H1 (cell line): ENCODE measurements around the gene GPATCH4. TPM values are rescaled to one million over a fixed set of nuclear protein-coding genes. Genes with fewer than 3 reads are reported as not detected.

ENCODE experiments used
- CTCF ChIA-PET: fragments of 300-600 bp; sonication (Branson Sonifier 250); formaldehyde crosslinking; loops from one replicate; lab custom pipeline; 2021; ENCODE audit not compliant: partially characterized antibody; lab: Charles Lee
- POLR2A ChIA-PET: fragments of 300-600 bp; sonication (Branson Sonifier 250); formaldehyde crosslinking; loops from one replicate; lab custom pipeline; 2021; ENCODE audit warnings: inconsistent platforms; ENCODE audit not compliant: partially characterized antibody; lab: Charles Lee
- DNase-seq, 2 experiments: peaks; one replicate each; pipeline versions ENCODE4 v3.0.0 to v3.0.0-alpha.2; 2010 to 2022; ENCODE audit warnings: low spot score in 2 of 2, low read depth in 1 of 2, mixed read lengths in 1 of 2
- FAIRE-seq: peaks from 2 replicates; lab custom pipeline; 2011; peaks lifted over from hg19 to GRCh38; lab: Jason Lieb, UNC
- H2AFZ ChIP-seq: 2 replicates; pipeline ENCODE4 v1.8.1; 2012; ENCODE audit warnings: low read length, inconsistent platforms
- H2AK5ac ChIP-seq: 2 replicates; pipeline ENCODE4 v1.6.1; 2013; ENCODE audit warnings: low read depth, low read length
- H2BK120ac ChIP-seq: replicated peaks from 2 replicates; pipeline ENCODE3; 2013; ENCODE audit warnings: low read depth, low read length, inconsistent platforms
- H2BK12ac ChIP-seq: 2 replicates; pipeline ENCODE4 v1.6.1; 2013; ENCODE audit warnings: low read depth, low read length
- H2BK15ac ChIP-seq: 2 replicates; pipeline ENCODE4 v1.6.1; 2013; ENCODE audit warnings: low read length
- H2BK20ac ChIP-seq: 2 replicates; pipeline ENCODE4 v1.6.1; 2013; ENCODE audit warnings: low read length
- H2BK5ac ChIP-seq: 2 replicates; pipeline ENCODE4 v1.6.1; 2013; ENCODE audit warnings: low read depth, low read length
- H3K14ac ChIP-seq: 2 replicates; pipeline ENCODE4 v1.6.1; 2013; ENCODE audit warnings: inconsistent platforms; ENCODE audit not compliant: insufficient read length
- H3K18ac ChIP-seq: 2 replicates; pipeline ENCODE4 v1.6.1; 2013; ENCODE audit warnings: low read length; ENCODE audit errors: extremely low read depth
- H3K23ac ChIP-seq: 2 replicates; pipeline ENCODE4 v1.6.1; 2013; ENCODE audit warnings: inconsistent platforms; ENCODE audit not compliant: insufficient read length
- H3K23me2 ChIP-seq: 2 replicates; pipeline ENCODE4 v1.6.1; 2013; ENCODE audit warnings: low read depth, low read length
- H3K27ac ChIP-seq: 2 replicates; pipeline ENCODE4 v1.6.1; 2011; ENCODE audit warnings: low read depth, low read length, inconsistent platforms
- H3K27me3 ChIP-seq, 4 experiments: replicated peaks in 1 of 4; 1 replicate in 1 of 4; 2 replicates in 3 of 4; pipeline versions ENCODE4 v1.6.1 to v1.8.1; 2011 to 2013; ENCODE audit warnings: low read length in 3 of 4, mild to moderate bottlenecking in 3 of 4, inconsistent platforms in 2 of 4, mixed read lengths in 2 of 4, moderate library complexity in 1 of 4; ENCODE audit not compliant: control insufficient read depth in 3 of 4, insufficient read depth in 3 of 4; ENCODE audit errors: extremely low read depth in 1 of 4
- H3K36me3 ChIP-seq, 4 experiments: 2 replicates each; pipeline versions ENCODE4 v1.6.1 to v1.8.1; 2011 to 2013; ENCODE audit warnings: mild to moderate bottlenecking in 4 of 4, low read length in 3 of 4, moderate library complexity in 2 of 4, control low read depth in 1 of 4, inconsistent platforms in 1 of 4; ENCODE audit not compliant: insufficient read depth in 4 of 4, control insufficient read depth in 2 of 4
- H3K4ac ChIP-seq: replicated peaks from 2 replicates; pipeline ENCODE3; 2013; ENCODE audit warnings: low read length, low read depth, mixed read lengths, inconsistent platforms; ENCODE audit not compliant: insufficient read length
- H3K4me1 ChIP-seq, 4 experiments: replicated peaks in 1 of 4; 1 replicate in 1 of 4; 2 replicates in 3 of 4; pipeline versions ENCODE4 v1.6.1 to v1.8.1; 2011 to 2013; ENCODE audit warnings: low read length in 3 of 4, inconsistent platforms in 2 of 4, mixed read lengths in 1 of 4; ENCODE audit not compliant: insufficient read depth in 4 of 4, control insufficient read depth in 3 of 4
- H3K4me2 ChIP-seq, 2 experiments: 2 replicates each; pipeline versions ENCODE4 v1.6.1 to v1.8.1; 2011 to 2013; ENCODE audit warnings: low read depth in 2 of 2, low read length in 2 of 2, control low read depth in 1 of 2, inconsistent platforms in 1 of 2, mild to moderate bottlenecking in 1 of 2; ENCODE audit not compliant: insufficient read depth in 1 of 2
- H3K4me3 ChIP-seq, 4 experiments: fragments of 200-600, 300-600 bp in 1 of 4; sonication (generic), shearing (Covaris generic), sonication (Bioruptor Twin) in 1 of 4; 2 replicates each; pipeline versions ENCODE4 v1.5.1 to v1.8.1; 2011 to 2016; ENCODE audit warnings: low read length in 4 of 4, low read depth in 3 of 4, control low read depth in 2 of 4, inconsistent platforms in 2 of 4, mild to moderate bottlenecking in 2 of 4, mixed read lengths in 1 of 4, moderate library complexity in 1 of 4; ENCODE audit not compliant: insufficient read depth in 2 of 4; ENCODE audit errors: extremely low read depth in 1 of 4
- H3K56ac ChIP-seq: replicated peaks from 2 replicates; pipeline ENCODE3; 2013; ENCODE audit warnings: low read depth, mild to moderate bottlenecking, mixed read lengths, low read length, inconsistent platforms; ENCODE audit not compliant: insufficient read length
- H3K79me1 ChIP-seq: 2 replicates; pipeline ENCODE4 v1.6.1; 2013; ENCODE audit warnings: low read depth, low read length, control low read depth
- H3K79me2 ChIP-seq, 2 experiments: 2 replicates each; pipeline versions ENCODE4 v1.6.1 to v1.8.1; 2012 to 2013; ENCODE audit warnings: low read length in 2 of 2, mild to moderate bottlenecking in 2 of 2, inconsistent platforms in 1 of 2; ENCODE audit not compliant: insufficient read depth in 2 of 2, control insufficient read depth in 1 of 2
- H3K9ac ChIP-seq, 4 experiments: replicated peaks in 1 of 4; 1 replicate in 1 of 4; 2 replicates in 3 of 4; pipeline versions ENCODE4 v1.6.1 to v1.8.1; 2011 to 2013; ENCODE audit warnings: low read depth in 3 of 4, low read length in 3 of 4, control low read depth in 2 of 4, mild to moderate bottlenecking in 2 of 4, moderate library complexity in 2 of 4, inconsistent platforms in 1 of 4; ENCODE audit errors: extremely low read depth in 1 of 4
- H3K9me3 ChIP-seq, 2 experiments: 2 replicates each; pipeline versions ENCODE4 v1.6.1 to v1.8.1; 2012 to 2013; ENCODE audit warnings: mild to moderate bottlenecking in 2 of 2, moderate library complexity in 2 of 2, control low read depth in 1 of 2, inconsistent platforms in 1 of 2, low read depth in 1 of 2, low read length in 1 of 2, mixed read lengths in 1 of 2; ENCODE audit not compliant: insufficient read depth in 2 of 2
- H4K20me1 ChIP-seq, 2 experiments: replicated peaks in 1 of 2; 2 replicates each; pipeline versions ENCODE3 to v1.8.1; 2011 to 2013; ENCODE audit warnings: inconsistent platforms in 2 of 2, low read length in 2 of 2, mild to moderate bottlenecking in 1 of 2; ENCODE audit not compliant: insufficient read depth in 2 of 2, control insufficient read depth in 1 of 2
- H4K5ac ChIP-seq: 2 replicates; pipeline ENCODE4 v1.6.1; 2013; ENCODE audit warnings: low read length, low read depth, mixed read lengths, inconsistent platforms; ENCODE audit not compliant: insufficient read length
- H4K8ac ChIP-seq: 2 replicates; pipeline ENCODE4 v1.8.0; 2013; ENCODE audit warnings: mild to moderate bottlenecking, moderate library complexity, low read length, inconsistent platforms; ENCODE audit not compliant: insufficient read depth; ENCODE audit errors: extremely low read depth
- H4K91ac ChIP-seq: replicated peaks from 2 replicates; pipeline ENCODE3; 2013; ENCODE audit warnings: low read length, mixed read lengths, inconsistent platforms; ENCODE audit not compliant: insufficient read length
- ATF3 ChIP-seq: IDR thresholded peaks from 2 replicates; pipeline ENCODE4 v1.6.1; 2011; ENCODE audit warnings: low read depth, mild to moderate bottlenecking, low read length; ENCODE audit not compliant: insufficient read depth
- FOSL1 ChIP-seq: IDR thresholded peaks from 2 replicates; pipeline ENCODE4 v1.6.1; 2011; ENCODE audit warnings: mild to moderate bottlenecking, low read depth, low read length, moderate library complexity; ENCODE audit not compliant: insufficient read depth
- WGBS, 2 experiments: shearing (Covaris generic) in 1 of 2; methylation state at CpG; one replicate each; pipeline versions ENCODE4 v1.1.6 to v1.1.7; 2013 to 2015; ENCODE audit warnings: low lambda C conversion rate in 2 of 2, mixed read lengths in 2 of 2, inconsistent platforms in 1 of 2, low coverage in 1 of 2, missing lambda C conversion rate in 1 of 2; ENCODE audit not compliant: insufficient replicate concordance in 2 of 2, insufficient coverage in 1 of 2, insufficient read length in 1 of 2; ENCODE audit errors: extremely low coverage in 1 of 2, missing lambda C conversion rate in 1 of 2; 5-methylcytosine and 5-hydroxymethylcytosine counted together
- polyA plus RNA-seq, 7 experiments: library from polyadenylated mRNA; depleted of rRNA in 3 of 7; stranded (reverse) in 5 of 7; unstranded in 2 of 7; fragments of >200 nt in 5 of 7; fragments of 200-250 nt in 2 of 7; gene quantifications; 1 replicate in 5 of 7; 2 replicates in 1 of 7; 4 replicates in 1 of 7; pipeline versions ENCODE4 v1.2.1 to v1.2.3, GENCODE V29; 2011 to 2013; ENCODE audit warnings: missing spikeins in 2 of 7, mixed read lengths in 2 of 7
- total RNA-seq: library from RNA; stranded (reverse); fragmentation: NEBNext Ultra II Directional; extraction: Animal tissue kit (Norgen Biotek cat#: 25700); gene quantifications from 2 replicates; pipeline ENCODE4 v1.2.1, GENCODE V29; 2021

The GPATCH4 gene
- total and polyA plus RNA-seq, 2 of the 8 experiments (the other 6 are each of a cell fraction or from before 2014, with no cell fraction given) = 20.5 to 47.9 TPM

GRCh38 chr1:156626079-156626438 lies 24.8 kb upstream of the GPATCH4 start:
- Histone ChIP-seq H3K27ac (no peak overlapping the region), H3K79me1 (no peaks in the 10 kb centered on the region), H3K14ac (no peak overlapping the region), H3K9ac (no peak overlapping the region), H2BK12ac (no peak overlapping the region), H2AK5ac (no peak overlapping the region), H3K23ac (no peak overlapping the region), H3K23me2 (peaks cover 20% of the 10 kb centered on the region; the same call in 1 of the 2 replicates), H2BK120ac (no peak overlapping the region), H4K5ac (no peak overlapping the region), H2BK20ac (no peak overlapping the region), H3K36me3 (no peaks in the 10 kb centered on the region; a peak in 1 of 8 replicates), H2BK5ac (no peak overlapping the region), H3K79me2 (no peaks in the 10 kb centered on the region), H2AFZ (no peak overlapping the region), H4K8ac (no peak overlapping the region), H3K18ac (no peak overlapping the region), H3K4ac (no peak overlapping the region), H3K27me3 (peaks cover 31 to 47% (median 37%) of the 10 kb centered on the region in 4 experiments), H4K20me1 (peaks cover 0 to 1% of the 10 kb centered on the region in 2 experiments), H3K4me1 (peaks cover 0 to 9% (median 2%) of the 10 kb centered on the region in 4 experiments; a peak in 5 of 7 replicates), H3K4me3 (0 out of 8 replicates have a peak overlapping the region, but pooled peaks of 1 of the 4 experiments have one; percentile 71), H3K56ac (no peak overlapping the region), H3K9me3 (no peaks in the 10 kb centered on the region), H3K4me2 (peak overlapping the region in 1 of 2 experiments; percentile 81; a peak in 1 of 4 replicates), H4K91ac (no peak overlapping the region), H2BK15ac (no peak overlapping the region)
- no peak for FAIRE-seq
- ChIA-PET POLR2A (interaction anchor here (1.3 to 5.8 kb wide), 4 partner anchors 17 to 50 kb away, joined by 3 to 46 read pairs (median 9); partner anchors contain the start of gene NES), CTCF (interaction anchor here (0.7 to 43.0 kb wide), 24 partner anchors 9 to 236 kb away, joined by 3 to 868 read pairs (median 7); partner anchors contain the start of genes BCAN, CRABP2, NES and TTC24)
- TF ChIP-seq ATF3 (0 out of 2 replicates have a peak, but pooled peaks have one; percentile 7), FOSL1 (no peak)
- WGBS, 2 experiments = 46% methylated on average over 4 of the region's 4 CpGs; no CpG with 5 or more reads in 1 of the 2 experiments
- DNase-seq = no peak
